GM18520 (cell line): ENCODE data around the gene ARNT2.
"Not testable (repeated sequence)": the region's sequence is repeated elsewhere in the genome, so short reads cannot be mapped to it uniquely, and the experiment has no call there.

Source experiments
- ATAC-seq: cut with Tn5 transposase; IDR thresholded peaks from one replicate; pipeline ENCODE4 v1.9.1; 2021; ENCODE audit not compliant: unreplicated experiment

ARNT2 gene

DNA sequence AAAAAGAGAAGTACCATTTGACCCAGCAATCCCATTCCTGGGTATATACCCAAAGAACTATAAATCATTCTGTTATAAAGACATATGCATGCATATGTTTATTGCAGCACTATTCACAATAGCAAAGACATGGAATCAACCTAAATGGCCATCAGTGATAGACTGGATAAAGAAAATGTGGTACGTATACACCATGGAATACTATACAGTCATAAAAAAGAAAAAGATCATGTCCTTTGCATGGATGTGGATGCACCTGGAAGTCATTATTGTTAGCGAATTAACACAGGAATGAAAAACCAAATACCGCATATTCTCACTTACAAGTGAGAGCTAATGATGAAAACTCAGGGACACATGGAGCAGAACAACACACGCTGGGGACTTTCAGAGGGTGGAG lies 106.8 kb downstream of the ARNT2 start:
- not testable (repeated sequence) for ATAC-seq

- ATAC-seq: no peak
These were observed 108.8 kb downstream of the ARNT2 start for GRCh38 chr15:80512726-80513660.

DNA sequence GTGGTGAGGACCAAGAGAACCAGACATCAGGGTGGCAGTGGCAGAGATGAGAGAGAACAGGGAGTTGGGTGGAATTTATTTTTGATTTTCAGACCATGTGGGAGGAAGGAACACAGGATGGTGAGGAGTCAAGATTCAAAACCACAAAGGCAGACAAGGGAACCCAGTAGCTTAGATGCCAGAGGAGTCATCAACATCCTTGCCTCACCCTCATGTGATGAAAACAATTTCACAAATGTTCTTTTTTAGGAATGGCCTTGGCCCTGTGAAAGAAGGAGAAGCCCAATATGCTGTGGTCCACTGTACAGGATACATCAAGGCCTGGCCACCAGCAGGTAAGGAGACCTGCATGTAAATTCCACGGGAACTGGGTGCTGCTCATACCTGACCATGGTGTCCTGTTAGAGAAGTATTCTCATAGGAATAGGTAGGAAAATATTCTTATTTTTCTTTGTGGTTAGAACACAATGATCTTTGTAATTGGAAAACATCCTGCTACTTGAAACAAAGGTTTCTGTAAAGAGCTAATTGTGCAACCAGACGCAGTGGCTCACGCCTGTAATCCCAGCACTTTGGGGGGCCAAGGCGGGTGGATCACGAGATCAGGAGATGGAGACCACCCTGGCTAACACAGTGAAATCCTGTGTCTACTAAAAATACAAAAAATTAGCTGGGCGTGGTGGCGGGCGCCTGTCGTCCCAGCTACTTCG lies 110.0 kb downstream of the ARNT2 start:
- ATAC-seq: no peak

- ATAC-seq: no peak
These were observed 113.1 kb downstream of the ARNT2 start for GRCh38 chr15:80517290-80517689.

DNA sequence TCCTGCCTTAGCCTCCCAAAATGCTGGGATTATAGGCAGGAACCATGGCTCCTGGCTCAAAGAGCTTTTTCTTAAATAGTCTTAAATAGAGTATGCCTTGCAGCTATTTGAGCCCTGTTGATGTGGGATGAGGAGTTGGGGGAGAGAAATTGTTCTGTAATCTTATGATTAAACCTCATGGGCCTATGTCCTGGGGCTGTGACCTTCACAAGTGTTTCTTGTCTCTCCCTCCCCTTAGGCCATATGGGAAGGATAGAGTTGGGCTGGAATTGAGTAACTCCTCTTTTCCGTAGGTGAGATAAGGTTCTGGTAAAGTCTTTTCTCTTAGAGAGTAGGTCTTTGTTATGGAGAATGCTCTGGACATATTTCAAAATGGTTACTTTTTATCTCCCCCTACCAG lies 114.3 kb downstream of the ARNT2 start:
- no peak for ATAC-seq

- ATAC-seq: no peak
These were observed 119.6 kb downstream of the ARNT2 start for GRCh38 chr15:80523746-80524145.

- ATAC-seq: no peak
These were observed 121.7 kb downstream of the ARNT2 start for GRCh38 chr15:80525853-80526252.

DNA sequence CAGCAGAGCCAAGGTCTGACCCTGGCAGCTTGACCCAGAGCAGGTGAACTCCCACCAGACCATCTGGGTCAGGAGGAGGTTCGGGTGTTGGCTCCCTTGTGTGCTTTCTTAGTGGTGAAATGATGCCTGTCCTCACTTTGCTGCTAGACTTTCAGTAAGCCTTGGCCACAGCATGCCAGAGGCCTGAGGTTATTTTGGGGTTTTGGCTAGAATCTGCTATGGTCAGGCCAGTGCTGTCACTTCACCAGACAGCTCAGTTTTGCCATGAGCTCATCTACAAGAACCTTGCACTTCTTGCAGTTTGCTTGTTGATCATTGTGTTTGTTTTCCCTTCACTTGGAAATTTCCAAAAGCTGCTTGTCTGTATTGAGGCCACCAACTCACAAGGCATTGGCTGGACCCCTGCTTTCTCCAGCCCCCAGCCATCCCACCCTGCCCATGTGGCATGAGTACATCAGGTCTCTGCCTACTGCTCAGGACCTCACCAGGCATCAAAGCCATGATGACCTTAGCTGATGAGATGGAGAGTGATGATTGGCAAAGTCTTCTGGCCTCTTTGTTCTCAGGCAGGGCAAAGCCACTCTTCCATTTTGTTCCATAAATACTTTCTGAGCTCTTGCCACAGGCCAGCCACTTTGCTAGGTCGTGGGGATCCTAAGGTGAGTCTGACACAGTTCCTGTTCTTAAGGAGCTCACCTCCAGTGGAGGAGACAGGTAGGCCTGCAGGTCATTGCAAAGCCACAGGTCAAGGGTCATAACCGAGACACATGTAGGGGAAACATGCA lies 122.6 kb downstream of the ARNT2 start:
- ATAC-seq: no peak

GRCh38 chr15:80527406-80527805 lies 123.2 kb downstream of the ARNT2 start:
- ATAC-seq: no peak

DNA sequence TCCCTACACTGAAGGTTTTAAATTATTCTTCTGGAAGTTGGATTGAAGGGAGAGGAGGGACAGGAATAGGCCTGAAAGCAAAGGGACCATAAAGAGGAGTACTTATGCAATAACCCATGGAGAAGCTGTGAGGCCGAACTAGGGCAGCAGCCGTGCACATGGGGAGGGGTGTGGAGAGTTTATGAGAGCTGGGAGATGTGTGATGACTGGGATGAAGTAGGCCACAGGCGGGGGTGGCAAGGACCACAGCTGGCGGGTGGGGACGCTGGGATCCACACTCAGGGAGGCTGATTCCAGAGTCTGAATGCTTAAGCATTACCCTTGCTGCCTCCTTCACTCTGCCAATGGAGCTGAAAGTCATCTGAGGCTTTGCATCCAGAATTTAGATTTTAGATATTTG lies 123.8 kb downstream of the ARNT2 start:
- ATAC-seq: no peak

DNA sequence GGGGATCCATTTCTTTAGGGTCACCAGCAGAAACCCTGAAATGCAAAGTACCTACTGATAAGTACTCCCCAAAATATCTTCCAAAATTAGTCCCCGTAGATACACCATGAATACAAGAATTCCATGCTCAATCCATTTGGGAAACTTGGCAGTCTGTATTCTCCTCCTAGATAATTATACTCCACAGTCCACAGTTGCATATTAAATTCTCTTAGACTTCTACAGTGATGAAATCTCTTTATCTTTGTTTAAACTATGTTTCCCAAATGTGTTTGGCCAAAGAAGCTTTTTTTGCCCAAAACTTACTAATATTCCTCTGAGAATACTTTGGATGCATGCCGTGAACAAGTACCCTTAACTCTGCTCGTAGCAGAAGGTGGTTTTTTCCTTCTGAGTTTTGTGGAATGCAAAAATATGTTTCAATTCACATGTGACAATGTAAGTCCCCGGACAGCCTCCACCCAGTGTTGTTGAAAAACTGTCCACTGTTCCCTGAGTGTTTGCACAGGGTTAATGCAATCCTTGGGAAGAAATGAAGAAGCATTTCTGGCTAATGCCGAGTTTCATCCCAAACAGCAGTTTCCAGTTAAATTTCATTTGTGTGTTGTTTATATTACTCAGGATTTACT lies 126.7 kb downstream of the ARNT2 start:
- no peak for ATAC-seq

DNA sequence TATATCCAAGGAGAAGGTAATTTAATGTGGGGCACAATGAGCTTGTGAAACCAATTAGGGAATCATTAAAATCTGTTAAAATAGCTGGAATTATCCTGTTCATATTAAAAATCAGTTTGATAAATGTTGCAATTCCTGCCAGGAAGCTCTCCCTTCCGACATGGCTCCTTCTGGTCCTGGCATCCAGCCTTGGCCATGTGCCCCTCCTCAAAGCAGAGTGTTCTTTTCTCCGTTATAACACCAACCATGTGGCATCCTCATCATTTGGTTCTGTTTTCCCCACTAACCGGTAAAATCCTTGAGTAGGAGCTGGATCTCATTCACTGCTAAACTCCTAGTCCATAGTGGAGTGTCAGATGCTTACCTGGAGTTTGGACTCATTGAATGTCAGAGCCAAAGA lies 127.2 kb downstream of the ARNT2 start:
- no peak for ATAC-seq

- ATAC-seq: no peak
These were observed 127.6 kb downstream of the ARNT2 start for GRCh38 chr15:80531796-80532195.

DNA sequence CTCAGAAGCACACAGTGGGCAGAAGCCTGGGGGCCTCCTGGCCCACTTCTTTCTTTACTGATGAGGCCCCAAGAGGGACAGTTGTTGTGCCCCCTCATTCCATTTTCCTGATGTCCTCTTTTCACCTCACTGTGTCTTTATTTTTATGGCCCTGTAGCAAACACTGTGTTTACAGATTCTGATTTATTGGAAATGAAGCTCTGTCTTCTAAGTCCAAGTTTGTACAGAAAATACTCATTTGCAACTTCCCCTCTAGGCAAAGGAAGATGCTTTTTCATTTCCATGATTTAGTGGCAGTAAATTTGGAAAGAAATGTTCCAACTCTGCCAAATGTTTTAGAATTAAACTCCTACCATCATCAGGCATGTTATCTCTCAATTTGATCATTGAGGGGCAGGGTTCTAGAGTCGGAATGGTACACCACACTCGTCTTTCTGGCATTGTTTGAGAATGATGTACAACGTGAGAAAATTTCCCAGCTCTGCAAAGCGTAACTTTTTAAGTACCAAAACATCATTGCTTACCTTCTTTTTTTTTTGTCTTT lies 129.7 kb downstream of the ARNT2 start:
- ATAC-seq: no peak

- ATAC-seq: no peak
These were observed 132.0 kb downstream of the ARNT2 start for GRCh38 chr15:80536231-80536630.

- ATAC-seq: no peak
These were observed 132.5 kb downstream of the ARNT2 start for GRCh38 chr15:80536716-80537115.

- no peak for ATAC-seq
These were observed 140.9 kb downstream of the ARNT2 start for GRCh38 chr15:80545078-80545477.

- no peak for ATAC-seq
These were observed 143.1 kb downstream of the ARNT2 start for GRCh38 chr15:80547264-80547663.

GRCh38 chr15:80549191-80549590 lies 145.0 kb downstream of the ARNT2 start:
- no peak for ATAC-seq

DNA sequence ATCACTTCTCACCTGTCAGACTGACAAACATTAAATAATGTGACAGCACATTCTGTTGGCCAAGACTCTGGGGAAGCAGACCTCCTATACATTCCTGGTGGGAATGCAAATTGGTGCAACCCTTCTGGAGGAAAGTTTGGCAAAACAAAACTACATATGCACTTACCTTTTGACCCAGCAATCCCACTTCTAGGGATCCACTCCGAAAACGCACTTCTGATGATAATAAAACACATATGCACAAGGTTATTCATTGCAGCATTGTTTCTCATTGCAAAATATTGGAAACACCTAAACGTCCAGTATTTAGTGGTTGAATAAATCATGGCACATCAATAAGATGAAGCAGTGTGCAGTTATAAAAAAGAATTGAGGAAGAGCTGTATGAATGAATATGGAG lies 145.5 kb downstream of the ARNT2 start:
- ATAC-seq: no peak
